KMS-11 (cell line): Measurements from ENCODE around the gene MCEMP1.

Experiments used
- H2AFZ ChIP-seq: fragments of 200-600 bp; sonication (generic); 2 replicates; pipeline ENCODE4 v1.6.1; 2016; ENCODE audit warnings: antibody characterized with exemption, mixed run types, low read depth
- H3K27ac ChIP-seq: fragments of 200-600 bp; sonication (generic); 2 replicates; pipeline ENCODE4 v1.6.1; 2016; ENCODE audit warnings: mild to moderate bottlenecking, mixed run types
- H3K27me3 ChIP-seq: fragments of 200-600 bp; sonication (generic); 2 replicates; pipeline ENCODE4 v1.6.1; 2017; ENCODE audit warnings: mild to moderate bottlenecking, low read depth, mixed run types, moderate library complexity; ENCODE audit not compliant: insufficient read depth
- H3K36me3 ChIP-seq: fragments of 200-600 bp; sonication (generic); 2 replicates; pipeline ENCODE4 v1.6.1; 2017; ENCODE audit warnings: mild to moderate bottlenecking, mixed run types; ENCODE audit not compliant: insufficient read depth
- H3K4me1 ChIP-seq: fragments of 200-600 bp; sonication (generic); 2 replicates; pipeline ENCODE4 v1.6.1; 2016; ENCODE audit warnings: mild to moderate bottlenecking, low read depth, mixed run types; ENCODE audit not compliant: poor library complexity, severe bottlenecking
- H3K4me2 ChIP-seq: fragments of 200-600 bp; sonication (generic); 2 replicates; pipeline ENCODE4 v1.7.0; 2016; ENCODE audit warnings: mild to moderate bottlenecking, mixed run types
- H3K4me3 ChIP-seq: fragments of 200-600 bp; sonication (generic); IDR thresholded peaks from 2 replicates; pipeline ENCODE4 v1.6.1; 2017; ENCODE audit warnings: low read depth, low read length, mixed read lengths; ENCODE audit not compliant: insufficient read depth
- H3K79me2 ChIP-seq: fragments of 200-600 bp; sonication (generic); 2 replicates; pipeline ENCODE4 v1.6.1; 2016; ENCODE audit warnings: low read depth, mixed run types; ENCODE audit not compliant: insufficient read depth
- H3K9ac ChIP-seq: fragments of 200-600 bp; sonication (generic); 2 replicates; pipeline ENCODE4 v1.6.1; 2016; ENCODE audit warnings: mild to moderate bottlenecking, mixed run types
- H4K20me1 ChIP-seq: fragments of 200-600 bp; sonication (generic); 2 replicates; pipeline ENCODE4 v1.6.1; 2016; ENCODE audit warnings: mild to moderate bottlenecking, mixed run types; ENCODE audit not compliant: insufficient read depth
- CTCF ChIP-seq: fragments of 200-600 bp; sonication (generic); conservative IDR thresholded peaks from 2 replicates; pipeline ENCODE4 v1.6.1; 2017; ENCODE audit warnings: low read depth, mild to moderate bottlenecking, antibody characterized with exemption, low read length, moderate library complexity, mixed read lengths

MCEMP1 gene

GRCh38 chr19:7689165-7689564 lies 12.3 kb downstream of the MCEMP1 start:
- Histone ChIP-seq H2AFZ (no peak overlapping the region), H3K27me3 (peaks cover 11% of the 10 kb centered on the region; the same call in 1 of the 2 replicates), H3K27ac (no peak overlapping the region), H4K20me1 (no peaks in the 10 kb centered on the region), H3K36me3 (no peaks in the 10 kb centered on the region), H3K79me2 (no peaks in the 10 kb centered on the region), H3K4me3 (no peak overlapping the region), H3K9ac (no peak overlapping the region), H3K4me1 (no peaks in the 10 kb centered on the region), H3K4me2 (no peak overlapping the region)
- TF ChIP-seq CTCF, result no peak

GRCh38 chr19:7690779-7691258 lies 13.9 kb downstream of the MCEMP1 start:
- Histone ChIP-seq H3K4me1 (no peaks in the 10 kb centered on the region), H4K20me1 (no peaks in the 10 kb centered on the region), H3K79me2 (no peaks in the 10 kb centered on the region), H3K27me3 (peaks cover 26% of the 10 kb centered on the region; the same call in 1 of the 2 replicates), H3K36me3 (no peaks in the 10 kb centered on the region), H3K4me3 (no peak overlapping the region), H3K27ac (no peak overlapping the region), H3K4me2 (no peak overlapping the region), H2AFZ (no peak overlapping the region), H3K9ac (no peak overlapping the region)
- no peak for TF ChIP-seq CTCF

GRCh38 chr19:7691497-7691896 lies 14.6 kb downstream of the MCEMP1 start:
- H4K20me1 ChIP-seq, result no peaks in the 10 kb centered on the region
- no peak overlapping the region for H3K9ac ChIP-seq
- no peak for TF ChIP-seq CTCF
- H3K27me3 ChIP-seq, result peaks cover 26% of the 10 kb centered on the region
- no peaks in the 10 kb centered on the region for H3K4me1 ChIP-seq
- H3K36me3 ChIP-seq, result no peaks in the 10 kb centered on the region
- H3K4me3 ChIP-seq, result no peak overlapping the region
- no peaks in the 10 kb centered on the region for H3K79me2 ChIP-seq
- no peak overlapping the region for H2AFZ ChIP-seq
- no peak overlapping the region for H3K4me2 ChIP-seq
- H3K27ac ChIP-seq, result no peak overlapping the region

DNA sequence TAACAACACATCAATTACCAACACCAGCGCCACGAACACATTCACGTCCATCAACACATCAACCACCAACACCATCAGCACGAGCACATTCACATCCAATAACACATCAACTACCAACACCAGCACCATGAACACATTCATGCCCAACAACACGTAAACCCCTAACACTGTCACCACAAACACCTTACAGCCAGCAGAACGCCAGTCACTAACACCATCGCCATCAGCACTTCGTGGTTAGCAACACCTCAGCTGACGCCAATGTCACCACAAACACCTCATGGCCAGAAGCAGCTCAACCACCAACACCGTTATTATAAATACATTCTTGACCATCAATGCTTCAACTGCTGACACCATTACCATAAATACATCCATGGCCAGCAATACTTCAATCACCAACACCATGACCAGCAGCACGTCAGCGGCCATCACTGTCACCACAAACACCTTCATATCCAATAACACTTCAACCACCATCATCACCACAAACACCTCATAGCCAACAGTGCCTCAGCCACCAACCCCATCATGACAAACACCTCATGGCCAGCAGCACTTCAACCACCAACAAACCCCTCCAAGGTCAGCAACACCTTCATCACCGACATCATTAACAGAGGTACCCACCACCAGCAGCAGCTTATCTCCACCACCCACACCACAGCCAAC lies 15.7 kb downstream of the MCEMP1 start:
- Histone ChIP-seq H3K27me3 (peaks cover 35% of the 10 kb centered on the region), H4K20me1 (no peaks in the 10 kb centered on the region), H3K79me2 (no peaks in the 10 kb centered on the region), H2AFZ (no peak overlapping the region), H3K4me1 (no peaks in the 10 kb centered on the region), H3K9ac (no peak overlapping the region), H3K4me3 (no peak overlapping the region), H3K36me3 (no peaks in the 10 kb centered on the region), H3K27ac (no peak overlapping the region), H3K4me2 (no peak overlapping the region)
- no peak for TF ChIP-seq CTCF
